Tibial artery (tissue), 4 donors: ENCODE measurements around the gene EXTL1.

Experiments used
- DNase-seq, 2 donors: peaks; one replicate each; pipeline ENCODE4 v3.0.0-alpha.2; 2019
- H3K27ac ChIP-seq, 2 donors: fragments of 200-600 bp; sonication (generic) in 1 of 2; 1 replicate in 1 of 2; 2 replicates in 1 of 2; pipeline ENCODE4 v1.5.1; 2018 to 2019; ENCODE audit warnings: mild to moderate bottlenecking in 1 of 2
- H3K27me3 ChIP-seq, 2 donors: fragments of 200-600 bp; sonication (generic) in 1 of 2; one replicate each; pipeline versions ENCODE4 v1.5.1 to v1.6.0; 2016 to 2019
- H3K36me3 ChIP-seq, 3 donors: fragments of 200-600 bp; sonication (generic) in 2 of 3; one replicate each; pipeline ENCODE4 v1.5.1; 2016 to 2019; ENCODE audit warnings: mild to moderate bottlenecking in 2 of 3
- H3K4me1 ChIP-seq, 4 donors: fragments of 200-600 bp; sonication (generic) in 2 of 4; 1 replicate in 3 of 4; 2 replicates in 1 of 4; pipeline ENCODE4 v1.5.1; 2016 to 2019
- H3K4me3 ChIP-seq, 2 donors: fragments of 200-600 bp; sonication (generic) in 1 of 2; 1 replicate in 1 of 2; 2 replicates in 1 of 2; pipeline ENCODE4 v1.5.1; 2018 to 2019; ENCODE audit warnings: mild to moderate bottlenecking in 2 of 2
- H3K9me3 ChIP-seq, 3 donors: fragments of 200-600 bp; sonication (generic) in 1 of 3; one replicate each; pipeline ENCODE4 v1.5.1; 2016 to 2019
- intact Hi-C: fragments of 100-400 bp; cut with DNase I; formaldehyde crosslinking; loops from one replicate; pipeline ENCODE4 v1.15.0; 2023; ENCODE audit warnings: low total_unique reads
- TF ChIP-seq, protein P1 (sequence below), 2 experiments: fragments of 200-600 bp in 1 of 2; fragments of 450-650 bp in 1 of 2; IDR thresholded peaks; one replicate each; pipeline ENCODE4 v1.5.1; 2017 to 2019; ENCODE audit warnings: antibody characterized with exemption in 2 of 2, mild to moderate bottlenecking in 1 of 2, moderate library complexity in 1 of 2

The EXTL1 gene

DNA sequence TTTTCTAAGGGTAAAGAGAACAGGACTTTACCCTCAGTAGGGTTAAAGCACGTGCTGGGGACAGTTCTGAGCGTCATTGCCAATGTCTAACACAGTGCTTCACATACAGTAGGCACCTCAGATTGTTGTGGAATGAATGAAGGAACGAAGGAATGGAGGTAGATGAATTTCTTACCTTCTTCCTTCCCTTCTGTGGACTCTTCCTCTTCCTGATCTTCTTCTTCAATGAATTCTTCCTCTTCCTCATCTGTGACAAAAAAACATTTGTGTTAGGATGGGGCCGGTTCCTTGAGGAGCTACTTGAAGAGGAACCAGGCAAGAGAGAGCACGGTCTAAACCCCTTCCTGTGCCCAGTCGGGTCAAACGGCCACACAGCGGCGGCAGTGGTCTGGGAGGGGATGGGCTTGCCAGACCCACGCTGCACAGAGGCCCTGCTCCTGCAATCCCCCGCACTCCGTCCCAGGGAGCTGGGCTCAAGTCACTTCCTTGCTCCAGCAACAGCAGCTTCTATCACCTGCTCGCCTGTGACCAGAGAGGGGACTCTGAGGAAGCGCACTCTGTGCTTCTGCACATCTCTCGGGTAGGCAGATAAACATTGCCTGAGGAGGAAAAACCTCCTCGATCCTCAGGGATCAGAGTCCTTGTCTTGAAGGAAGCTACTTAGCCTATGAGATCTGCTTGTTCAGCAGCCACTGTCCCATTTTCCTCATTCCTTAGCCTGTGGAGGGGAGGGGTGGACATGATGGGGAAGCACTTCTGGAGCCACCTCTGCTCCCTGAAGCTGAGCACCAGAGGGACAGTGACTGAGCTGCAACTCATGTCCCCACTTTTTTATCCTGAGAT is 32.4 kb downstream of the EXTL1 start:
- intact Hi-C loops = no loop called here
- Histone ChIP-seq H3K27ac (no peak overlapping the region), H3K36me3 (no peaks in the 10 kb centered on the region), H3K4me3 (no peak overlapping the region), H3K9me3 (no peaks in the 10 kb centered on the region), H3K27me3 (peaks cover 0 to 22% of the 10 kb centered on the region in 2 donors), H3K4me1 (no peaks in the 10 kb centered on the region)
- DNase-seq = no peak
- TF ChIP-seq, protein P1, sequence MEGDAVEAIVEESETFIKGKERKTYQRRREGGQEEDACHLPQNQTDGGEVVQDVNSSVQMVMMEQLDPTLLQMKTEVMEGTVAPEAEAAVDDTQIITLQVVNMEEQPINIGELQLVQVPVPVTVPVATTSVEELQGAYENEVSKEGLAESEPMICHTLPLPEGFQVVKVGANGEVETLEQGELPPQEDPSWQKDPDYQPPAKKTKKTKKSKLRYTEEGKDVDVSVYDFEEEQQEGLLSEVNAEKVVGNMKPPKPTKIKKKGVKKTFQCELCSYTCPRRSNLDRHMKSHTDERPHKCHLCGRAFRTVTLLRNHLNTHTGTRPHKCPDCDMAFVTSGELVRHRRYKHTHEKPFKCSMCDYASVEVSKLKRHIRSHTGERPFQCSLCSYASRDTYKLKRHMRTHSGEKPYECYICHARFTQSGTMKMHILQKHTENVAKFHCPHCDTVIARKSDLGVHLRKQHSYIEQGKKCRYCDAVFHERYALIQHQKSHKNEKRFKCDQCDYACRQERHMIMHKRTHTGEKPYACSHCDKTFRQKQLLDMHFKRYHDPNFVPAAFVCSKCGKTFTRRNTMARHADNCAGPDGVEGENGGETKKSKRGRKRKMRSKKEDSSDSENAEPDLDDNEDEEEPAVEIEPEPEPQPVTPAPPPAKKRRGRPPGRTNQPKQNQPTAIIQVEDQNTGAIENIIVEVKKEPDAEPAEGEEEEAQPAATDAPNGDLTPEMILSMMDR (IDR thresholded peaks at IDR 0.05) = no peak

DNA sequence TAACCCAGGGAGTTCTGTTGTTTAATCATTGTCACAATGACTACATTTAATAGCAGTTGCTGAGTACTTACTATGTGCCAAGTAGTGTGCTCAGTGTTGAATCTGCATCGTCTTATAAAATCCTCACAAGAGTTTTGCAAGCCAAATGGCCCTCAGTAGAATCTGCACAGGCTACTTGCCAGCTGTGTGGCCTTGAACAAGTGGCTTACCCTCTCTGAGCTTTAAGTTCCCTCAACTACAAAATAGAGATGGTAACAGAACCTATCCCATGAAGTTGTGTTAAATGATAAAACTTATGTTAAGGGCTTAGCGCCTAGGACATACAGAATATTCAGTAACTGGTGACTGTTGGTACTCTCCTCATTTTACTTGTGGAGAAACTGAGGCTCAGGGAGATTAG is 33.5 kb downstream of the EXTL1 start:
- no peaks in the 10 kb centered on the region for H3K4me1 ChIP-seq
- H3K27me3 ChIP-seq = peaks cover 0 to 27% of the 10 kb centered on the region in 2 donors
- no peaks in the 10 kb centered on the region for H3K36me3 ChIP-seq
- TF ChIP-seq, protein P1 (IDR thresholded peaks at IDR 0.05) = no peak
- DNase-seq = no peak
- H3K4me3 ChIP-seq = no peak overlapping the region
- no peak overlapping the region for H3K27ac ChIP-seq
- H3K9me3 ChIP-seq = no peaks in the 10 kb centered on the region
- intact Hi-C loops = no loop called here

DNA sequence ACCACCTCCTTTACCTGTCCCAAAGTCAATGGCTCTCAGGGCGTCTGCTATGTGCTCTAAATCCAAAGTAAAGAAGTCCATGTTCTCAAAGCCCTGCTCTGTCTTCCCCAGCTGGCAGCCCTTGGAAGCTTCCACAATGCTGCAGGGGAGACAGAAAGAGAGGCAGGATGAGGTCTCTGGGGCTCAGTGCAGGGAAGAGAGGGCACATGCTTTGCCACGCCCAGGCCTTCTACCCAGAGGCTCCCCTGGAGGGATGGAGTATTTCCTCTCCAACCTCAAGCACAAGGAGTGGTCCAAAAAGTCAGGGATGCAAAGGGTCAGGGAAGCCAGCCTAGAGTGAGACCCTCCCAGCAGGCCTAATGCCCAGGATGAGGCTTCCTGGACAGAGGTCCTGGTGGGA is 35.6 kb downstream of the EXTL1 start:
- H3K4me3 ChIP-seq = no peak overlapping the region
- H3K4me1 ChIP-seq = no peaks in the 10 kb centered on the region
- no peaks in the 10 kb centered on the region for H3K9me3 ChIP-seq
- H3K27me3 ChIP-seq = peaks cover 0 to 31% of the 10 kb centered on the region in 2 donors
- H3K36me3 ChIP-seq = no peaks in the 10 kb centered on the region
- intact Hi-C loops = no loop called here
- TF ChIP-seq, protein P1 (IDR thresholded peaks at IDR 0.05) = no peak
- DNase-seq = no peak
- H3K27ac ChIP-seq = no peak overlapping the region

DNA sequence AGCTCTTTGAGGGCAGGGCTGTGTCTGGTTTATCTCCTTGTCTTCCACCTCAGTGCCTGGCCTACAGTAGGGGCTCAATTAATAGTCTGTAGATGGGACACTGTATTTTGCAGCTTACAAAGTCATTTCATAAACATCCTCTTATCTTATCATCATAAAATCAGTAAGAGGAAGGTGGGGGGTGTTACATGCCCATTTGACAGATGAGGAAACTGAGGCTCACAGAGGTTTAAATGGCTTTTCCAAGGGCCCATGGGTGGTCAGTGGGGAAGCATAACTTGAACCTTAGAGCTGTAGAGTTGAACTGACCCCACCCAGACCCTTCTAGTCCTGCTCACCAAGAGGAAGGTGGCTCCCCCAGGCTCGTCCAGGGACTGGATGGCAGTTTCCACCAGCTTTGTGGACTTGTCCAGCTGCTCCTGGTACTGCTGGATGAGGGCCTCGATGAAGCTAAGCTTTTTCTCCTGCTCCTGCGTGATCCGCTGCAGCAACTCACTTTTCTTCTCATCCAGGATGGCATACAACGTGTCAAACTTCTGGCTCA is 36.5 kb downstream of the EXTL1 start:
- Histone ChIP-seq H3K4me3 (no peak overlapping the region), H3K36me3 (no peaks in the 10 kb centered on the region), H3K4me1 (no peaks in the 10 kb centered on the region), H3K27ac (no peak overlapping the region), H3K27me3 (peaks cover 0 to 28% of the 10 kb centered on the region in 2 donors), H3K9me3 (no peaks in the 10 kb centered on the region)
- DNase-seq = no peak
- intact Hi-C loops = no loop called here
- TF ChIP-seq, protein P1 (IDR thresholded peaks at IDR 0.05) = no peak

DNA sequence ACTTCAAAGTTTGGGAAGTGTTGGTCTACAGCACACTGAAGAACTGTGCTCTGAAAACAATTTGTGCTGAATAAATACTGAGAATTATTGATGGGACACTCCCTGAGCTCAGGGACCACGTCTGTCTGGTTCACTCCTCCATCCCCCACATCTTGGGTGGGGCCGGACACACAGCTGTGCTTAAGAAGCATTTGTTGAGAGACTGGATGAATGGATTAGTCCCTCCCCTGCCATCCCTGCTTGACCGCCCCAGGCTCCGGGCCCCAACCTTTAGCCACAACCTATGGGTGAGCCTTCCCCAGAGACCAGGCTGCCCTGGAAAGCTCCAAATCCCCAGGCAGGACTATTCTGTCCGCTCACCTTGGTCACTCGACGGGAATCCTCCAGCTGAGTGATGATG is 38.3 kb downstream of the EXTL1 start:
- intact Hi-C loops = no loop called here
- Histone ChIP-seq H3K27ac (no peak overlapping the region), H3K4me1 (no peaks in the 10 kb centered on the region), H3K27me3 (peaks cover 0 to 18% of the 10 kb centered on the region in 2 donors), H3K4me3 (no peak overlapping the region), H3K9me3 (no peaks in the 10 kb centered on the region), H3K36me3 (no peaks in the 10 kb centered on the region)
- TF ChIP-seq, protein P1 (IDR thresholded peaks at IDR 0.05) = no peak
- no peak for DNase-seq
